Endothelial cell (in vitro differentiated cells): ENCODE results near the gene MAN2B2. TPM values are rescaled to one million over a fixed set of nuclear protein-coding genes. Genes with fewer than 3 reads are reported as not detected.

Experiments
- DNase-seq: peaks from one replicate; pipeline ENCODE4 v3.0.0; 2021; ENCODE audit warnings: low spot score
- H3K27ac Mint-ChIP-seq: one replicate; pipeline ENCODE4 v1.8.0; 2021; ENCODE audit warnings: mixed read lengths, inconsistent platforms; ENCODE audit not compliant: unreplicated experiment
- H3K27me3 Mint-ChIP-seq: one replicate; pipeline ENCODE4 v1.8.0; 2021; ENCODE audit warnings: mild to moderate bottlenecking, moderate library complexity, mixed read lengths, inconsistent platforms; ENCODE audit not compliant: unreplicated experiment
- H3K36me3 Mint-ChIP-seq: one replicate; pipeline ENCODE4 v1.8.0; 2021; ENCODE audit warnings: mild to moderate bottlenecking, low read depth, mixed read lengths, inconsistent platforms; ENCODE audit not compliant: unreplicated experiment
- H3K4me1 Mint-ChIP-seq: one replicate; pipeline ENCODE4 v1.8.0; 2021; ENCODE audit warnings: mild to moderate bottlenecking, mixed read lengths, inconsistent platforms; ENCODE audit not compliant: unreplicated experiment
- H3K4me3 Mint-ChIP-seq: one replicate; pipeline ENCODE4 v1.8.0; 2021; ENCODE audit warnings: mild to moderate bottlenecking, mixed read lengths, inconsistent platforms; ENCODE audit not compliant: unreplicated experiment
- H3K9me3 Mint-ChIP-seq: one replicate; pipeline ENCODE4 v1.8.0; 2021; ENCODE audit warnings: mixed read lengths, inconsistent platforms; ENCODE audit not compliant: unreplicated experiment
- total RNA-seq: library from RNA; stranded (reverse); fragmentation: NEBNext Ultra II Directional; extraction: Animal tissue kit (Norgen Biotek cat#: 25700); gene quantifications from one replicate; pipeline ENCODE4 v1.2.1, GENCODE V29; 2021; ENCODE audit not compliant: unreplicated experiment
- TF ChIP-seq, protein P1 (sequence below): fragments of 200-600 bp; sonication (generic); IDR thresholded peaks from one replicate; pipeline ENCODE4 v1.5.0; 2021; ENCODE audit warnings: antibody characterized with exemption; ENCODE audit not compliant: unreplicated experiment

The MAN2B2 gene
- total RNA-seq, 1 donor from 2014 or later = 12.5 TPM

DNA sequence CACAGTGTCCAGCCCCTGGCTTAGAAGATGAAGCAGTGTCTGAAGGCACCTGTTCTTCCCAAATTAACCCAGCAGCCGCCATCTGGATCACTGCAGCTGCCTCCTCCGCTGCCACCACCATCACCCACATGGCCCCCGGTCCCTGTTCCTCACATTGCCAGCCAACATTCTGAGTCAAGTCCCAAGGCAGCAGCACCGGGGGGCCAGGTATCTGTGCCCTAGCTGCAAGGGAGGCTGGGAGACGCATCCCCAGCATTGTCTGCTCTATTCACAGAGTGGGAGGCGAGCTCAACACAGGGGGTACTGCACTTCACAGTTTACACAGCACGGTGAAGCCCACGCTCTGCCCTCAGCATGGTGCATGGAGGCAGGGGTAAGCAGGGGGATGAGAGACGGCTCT, 42.3 kb upstream of the MAN2B2 start:
- H3K27ac Mint-ChIP-seq = no peak overlapping the region
- no peak for DNase-seq
- TF ChIP-seq, protein P1, sequence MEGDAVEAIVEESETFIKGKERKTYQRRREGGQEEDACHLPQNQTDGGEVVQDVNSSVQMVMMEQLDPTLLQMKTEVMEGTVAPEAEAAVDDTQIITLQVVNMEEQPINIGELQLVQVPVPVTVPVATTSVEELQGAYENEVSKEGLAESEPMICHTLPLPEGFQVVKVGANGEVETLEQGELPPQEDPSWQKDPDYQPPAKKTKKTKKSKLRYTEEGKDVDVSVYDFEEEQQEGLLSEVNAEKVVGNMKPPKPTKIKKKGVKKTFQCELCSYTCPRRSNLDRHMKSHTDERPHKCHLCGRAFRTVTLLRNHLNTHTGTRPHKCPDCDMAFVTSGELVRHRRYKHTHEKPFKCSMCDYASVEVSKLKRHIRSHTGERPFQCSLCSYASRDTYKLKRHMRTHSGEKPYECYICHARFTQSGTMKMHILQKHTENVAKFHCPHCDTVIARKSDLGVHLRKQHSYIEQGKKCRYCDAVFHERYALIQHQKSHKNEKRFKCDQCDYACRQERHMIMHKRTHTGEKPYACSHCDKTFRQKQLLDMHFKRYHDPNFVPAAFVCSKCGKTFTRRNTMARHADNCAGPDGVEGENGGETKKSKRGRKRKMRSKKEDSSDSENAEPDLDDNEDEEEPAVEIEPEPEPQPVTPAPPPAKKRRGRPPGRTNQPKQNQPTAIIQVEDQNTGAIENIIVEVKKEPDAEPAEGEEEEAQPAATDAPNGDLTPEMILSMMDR = no peak
- H3K4me3 Mint-ChIP-seq = no peak overlapping the region
- no peaks in the 10 kb centered on the region for H3K36me3 Mint-ChIP-seq
- no peaks in the 10 kb centered on the region for H3K9me3 Mint-ChIP-seq
- peaks cover 3% of the 10 kb centered on the region for H3K4me1 Mint-ChIP-seq
- H3K27me3 Mint-ChIP-seq = peaks cover 2% of the 10 kb centered on the region

DNA sequence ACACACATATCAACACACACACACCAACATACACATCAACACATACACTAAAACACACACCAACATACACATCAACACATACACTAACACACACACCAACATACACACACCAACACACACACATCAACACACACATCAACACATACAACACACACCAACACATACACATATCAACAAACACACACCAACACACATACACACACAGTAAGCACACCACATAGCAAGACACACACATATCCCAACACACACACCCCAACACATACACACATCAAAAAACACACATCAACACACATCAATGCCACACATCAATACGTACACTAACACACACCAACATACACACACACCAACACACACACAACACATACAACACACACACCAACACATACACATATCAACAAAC, 40.9 kb upstream of the MAN2B2 start:
- no peaks in the 10 kb centered on the region for H3K36me3 Mint-ChIP-seq
- H3K4me3 Mint-ChIP-seq = no peak overlapping the region
- no peak overlapping the region for H3K27ac Mint-ChIP-seq
- no peak for DNase-seq
- H3K4me1 Mint-ChIP-seq = no peaks in the 10 kb centered on the region
- H3K9me3 Mint-ChIP-seq = no peaks in the 10 kb centered on the region
- H3K27me3 Mint-ChIP-seq = no peaks in the 10 kb centered on the region
- TF ChIP-seq, protein P1 = no peak

DNA sequence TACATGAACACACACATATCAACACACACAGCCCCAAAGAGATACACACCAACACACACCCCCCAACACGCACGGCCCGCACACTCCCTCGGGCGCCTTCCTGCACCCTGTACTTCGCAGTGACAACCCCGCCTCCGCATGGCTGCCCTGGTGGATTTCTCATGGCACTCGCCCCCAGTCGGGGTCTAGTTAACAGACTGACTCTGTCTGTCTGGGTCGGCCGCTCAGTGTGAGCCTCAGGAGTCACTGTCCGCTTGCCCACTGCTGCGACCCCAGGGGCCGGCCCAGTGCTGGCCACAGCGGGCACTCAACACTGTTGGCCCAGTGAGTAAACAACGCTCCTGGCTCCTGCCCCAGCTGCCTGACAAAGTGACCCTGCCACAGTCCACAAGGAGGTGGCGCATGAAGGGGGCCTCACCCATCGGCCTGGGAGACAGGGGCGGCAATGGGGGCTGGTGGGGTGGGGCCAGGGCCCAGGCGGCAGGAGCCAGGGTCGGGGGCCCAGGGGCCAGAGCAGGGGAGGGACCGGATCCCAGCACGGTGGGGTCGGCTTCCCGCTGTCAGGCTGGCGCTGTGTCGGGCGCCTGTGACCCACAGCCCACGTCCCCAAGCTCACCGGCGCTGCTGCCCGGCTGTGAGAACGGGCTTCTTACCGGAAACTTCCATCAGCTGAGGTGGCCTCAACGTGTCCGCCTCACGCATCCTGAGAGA, 40.2 kb upstream of the MAN2B2 start:
- no peak for DNase-seq
- H3K36me3 Mint-ChIP-seq = no peaks in the 10 kb centered on the region
- H3K9me3 Mint-ChIP-seq = no peaks in the 10 kb centered on the region
- H3K27me3 Mint-ChIP-seq = no peaks in the 10 kb centered on the region
- H3K4me1 Mint-ChIP-seq = no peaks in the 10 kb centered on the region
- TF ChIP-seq, protein P1 = no peak
- no peak overlapping the region for H3K4me3 Mint-ChIP-seq
- no peak overlapping the region for H3K27ac Mint-ChIP-seq

DNA sequence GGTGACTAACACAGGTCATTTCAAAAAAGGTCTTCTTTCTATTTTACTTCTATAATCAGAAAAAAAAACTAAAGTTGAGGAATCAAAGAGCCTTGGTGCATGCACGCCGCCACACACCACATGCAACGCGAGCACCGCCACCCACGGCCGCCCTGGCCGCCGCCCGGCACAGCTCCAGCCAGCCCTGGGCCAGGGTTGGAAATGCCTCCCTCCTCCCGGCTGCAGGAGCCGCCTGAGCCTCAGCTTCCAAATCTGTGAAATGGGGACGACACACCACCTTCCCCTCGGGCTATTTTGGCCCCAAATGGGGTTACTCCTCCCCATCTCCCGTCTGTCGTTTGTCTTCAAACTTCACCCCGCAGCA, 39.7 kb upstream of the MAN2B2 start:
- Mint-ChIP-seq H3K9me3 (no peaks in the 10 kb centered on the region), H3K4me1 (no peaks in the 10 kb centered on the region), H3K4me3 (no peak overlapping the region), H3K27ac (no peak overlapping the region), H3K36me3 (no peaks in the 10 kb centered on the region), H3K27me3 (no peaks in the 10 kb centered on the region)
- TF ChIP-seq, protein P1 = no peak
- no peak for DNase-seq

DNA sequence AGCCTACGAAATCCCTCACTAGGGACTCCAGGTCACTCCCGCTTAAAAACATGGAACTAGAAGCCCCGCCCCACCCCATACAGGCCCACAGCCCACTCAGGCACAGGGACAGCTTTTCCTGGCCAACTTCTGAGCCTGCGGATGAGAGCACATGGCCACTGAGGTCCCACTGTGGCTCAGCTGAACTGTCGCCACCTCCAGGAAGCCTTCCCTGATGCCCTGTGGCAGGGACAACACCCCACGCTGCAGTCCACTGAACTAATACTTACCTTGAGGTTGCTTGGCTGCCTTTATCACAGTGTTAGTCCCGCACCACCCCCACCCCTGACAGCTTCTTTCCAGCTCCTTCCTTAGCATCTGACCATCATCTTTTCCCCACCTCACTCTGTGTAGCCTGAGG, 39.3 kb upstream of the MAN2B2 start:
- Mint-ChIP-seq H3K27me3 (no peaks in the 10 kb centered on the region), H3K36me3 (no peaks in the 10 kb centered on the region), H3K27ac (no peak overlapping the region), H3K4me1 (no peaks in the 10 kb centered on the region), H3K4me3 (no peak overlapping the region), H3K9me3 (no peaks in the 10 kb centered on the region)
- DNase-seq = no peak
- TF ChIP-seq, protein P1 = no peak
